Adrenal gland (tissue), 12 donors: ENCODE results near the gene TYMP. TPM values are rescaled to one million over a fixed set of nuclear protein-coding genes. Genes with fewer than 3 reads are reported as not detected.

Source experiments
- DNase-seq, 7 donors: peaks; one replicate each; pipeline ENCODE4 v3.0.0-alpha.2; 2019 to 2020
- H3K27ac ChIP-seq, 5 donors: fragments of 200-600 bp; sonication (generic) in 4 of 5; 1 replicate in 3 of 5; 2 replicates in 2 of 5; pipeline versions ENCODE4 v1.5.1 to v1.8.0; 2016 to 2020; ENCODE audit warnings: mild to moderate bottlenecking in 1 of 5
- H3K27me3 ChIP-seq: fragments of 200-600 bp; 2 replicates; pipeline ENCODE4 v1.8.0; 2021
- H3K36me3 ChIP-seq, 2 donors: fragments of 200-600 bp; replicated peaks in 1 of 2; 1 replicate in 1 of 2; 2 replicates in 1 of 2; pipeline versions ENCODE4 v1.5.1 to v1.8.0; 2018 to 2022
- H3K4me1 ChIP-seq, 2 donors: fragments of 200-600 bp; replicated peaks in 1 of 2; 1 replicate in 1 of 2; 2 replicates in 1 of 2; pipeline versions ENCODE4 v1.5.1 to v1.8.0; 2018 to 2021
- H3K4me3 ChIP-seq, 4 donors: fragments of 200-600 bp; sonication (generic) in 3 of 4; one replicate each; pipeline ENCODE4 v1.5.1; 2016 to 2018
- H3K9me3 ChIP-seq, 3 donors: fragments of 200-600 bp; sonication (generic) in 1 of 3; replicated peaks in 1 of 3; 1 replicate in 2 of 3; 2 replicates in 1 of 3; pipeline versions ENCODE4 v1.5.1 to v1.8.0; 2016 to 2021
- POLR2A ChIP-seq, 2 donors: fragments of 450-650 bp; IDR thresholded peaks; one replicate each; pipeline ENCODE4 v1.6.1; 2017; ENCODE audit warnings: antibody characterized with exemption in 2 of 2, mild to moderate bottlenecking in 2 of 2, moderate library complexity in 1 of 2
- WGBS, 4 donors: extraction: QIAGEN DNeasy Blood & Tissue Kit in 2 of 4; methylation state at CpG; one replicate each; pipeline versions ENCODE4 v1.1.5 to v1.1.7; 2013 to 2017; 5-methylcytosine and 5-hydroxymethylcytosine counted together
- intact Hi-C, 2 donors: fragments of 100-400 bp; cut with DNase I; formaldehyde crosslinking; loops; one replicate each; pipeline versions ENCODE4 v1.14.1 to v1.15.0; 2022 to 2023
- polyA plus RNA-seq, 3 donors: library from polyadenylated mRNA; stranded (reverse); fragments of 200-250 nt in 2 of 3; fragments of 350-450 nt in 1 of 3; fragmentation: Illumina TruSeq in 1 of 3; extraction: RNeasy Lipid Tissue Mini Kit (QIAGEN cat#74804) in 1 of 3; gene quantifications; one replicate each; pipeline ENCODE4 v1.2.3, GENCODE V29; 2013 to 2014
- total RNA-seq, 9 donors: library from RNA; depleted of rRNA in 4 of 9; stranded (reverse); fragments of >200 nt in 4 of 9; fragments of 120-200 nt in 1 of 9; fragmentation: NEBNext Ultra II Directional in 1 of 9; extraction: Animal tissue kit (Norgen Biotek cat#: 25700) in 1 of 9; gene quantifications; one replicate each; pipeline versions ENCODE4 v1.1.0 to v1.2.4, GENCODE V29; 2013 to 2023
- TF ChIP-seq, protein P1 (sequence below), 6 experiments: fragments of 450-650 bp in 4 of 6; fragments of 200-600 bp in 2 of 6; sonication (generic) in 1 of 6; IDR thresholded peaks; 1 replicate in 5 of 6; 2 replicates in 1 of 6; pipeline versions ENCODE4 v1.5.1 to v1.8.0; 2016 to 2021; ENCODE audit warnings: antibody characterized with exemption in 6 of 6, mild to moderate bottlenecking in 2 of 6, moderate library complexity in 1 of 6
- donor health status: healthy with polysubstance abuse.
- donor health status: Bipolar disorder and iron deficiency.
- donor health status: DM: yes; HTN: yes; CAD: no.
- donor health status: DM: no; HTN: no; CAD: no.
- donor health status: DM: no; HTN: no; CAD: no.
- donor health status: DM: yes; HTN: yes; CAD: no.

Gene TYMP
- total and polyA plus RNA-seq, 12 donors: 1.9 to 152 (median 64.5) TPM

DNA sequence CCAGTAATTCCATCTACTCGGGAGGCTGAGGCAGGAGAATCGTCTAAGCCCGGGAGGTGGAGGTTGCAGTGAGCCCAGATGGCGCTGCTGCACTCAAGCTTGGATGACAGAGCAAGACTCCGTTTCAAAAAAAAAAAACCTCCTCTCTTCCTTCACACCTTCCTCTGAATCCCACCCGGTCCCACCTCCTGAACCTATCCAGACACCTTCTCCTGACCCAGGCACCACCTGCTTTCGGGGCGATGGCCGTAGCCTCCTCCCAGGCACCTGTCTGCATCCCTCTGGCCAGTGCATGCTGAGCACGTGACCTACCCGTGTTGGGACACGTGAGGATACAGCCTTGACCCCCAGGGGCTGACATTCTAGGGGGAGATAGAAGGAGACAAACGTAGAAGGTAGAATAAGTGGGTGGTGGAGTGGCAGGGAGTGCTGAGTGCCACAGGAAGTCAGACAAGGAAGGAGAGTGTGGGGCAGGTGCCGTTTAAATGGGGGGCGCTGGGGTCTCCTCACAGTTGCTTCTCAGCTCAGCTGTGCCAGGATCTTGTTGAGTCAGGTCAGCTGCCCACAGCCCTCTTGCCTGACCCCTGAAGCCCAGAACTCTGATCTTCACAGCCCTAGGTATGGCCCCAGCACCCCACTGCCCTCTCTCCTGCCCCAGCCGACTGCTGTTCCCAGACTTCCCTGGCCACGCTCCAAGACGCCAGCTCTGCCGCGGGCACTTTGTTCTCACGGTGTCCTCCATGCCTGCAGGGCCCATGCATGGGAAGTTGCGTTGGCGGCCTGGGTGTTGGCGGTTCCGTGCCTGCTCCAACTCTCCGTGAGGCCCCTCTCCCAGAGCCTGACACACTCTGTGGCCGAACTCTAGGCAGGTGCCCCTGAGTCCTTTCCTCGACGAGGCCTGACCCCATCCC is 44.3 kb downstream of the TYMP start:
- H3K9me3 ChIP-seq: no peaks in the 10 kb centered on the region
- peaks cover 31% of the 10 kb centered on the region for H3K27me3 ChIP-seq
- intact Hi-C loops: no loop called here
- TF ChIP-seq POLR2A (IDR thresholded peaks at IDR 0.05): no peak
- TF ChIP-seq, protein P1, sequence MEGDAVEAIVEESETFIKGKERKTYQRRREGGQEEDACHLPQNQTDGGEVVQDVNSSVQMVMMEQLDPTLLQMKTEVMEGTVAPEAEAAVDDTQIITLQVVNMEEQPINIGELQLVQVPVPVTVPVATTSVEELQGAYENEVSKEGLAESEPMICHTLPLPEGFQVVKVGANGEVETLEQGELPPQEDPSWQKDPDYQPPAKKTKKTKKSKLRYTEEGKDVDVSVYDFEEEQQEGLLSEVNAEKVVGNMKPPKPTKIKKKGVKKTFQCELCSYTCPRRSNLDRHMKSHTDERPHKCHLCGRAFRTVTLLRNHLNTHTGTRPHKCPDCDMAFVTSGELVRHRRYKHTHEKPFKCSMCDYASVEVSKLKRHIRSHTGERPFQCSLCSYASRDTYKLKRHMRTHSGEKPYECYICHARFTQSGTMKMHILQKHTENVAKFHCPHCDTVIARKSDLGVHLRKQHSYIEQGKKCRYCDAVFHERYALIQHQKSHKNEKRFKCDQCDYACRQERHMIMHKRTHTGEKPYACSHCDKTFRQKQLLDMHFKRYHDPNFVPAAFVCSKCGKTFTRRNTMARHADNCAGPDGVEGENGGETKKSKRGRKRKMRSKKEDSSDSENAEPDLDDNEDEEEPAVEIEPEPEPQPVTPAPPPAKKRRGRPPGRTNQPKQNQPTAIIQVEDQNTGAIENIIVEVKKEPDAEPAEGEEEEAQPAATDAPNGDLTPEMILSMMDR (IDR thresholded peaks at IDR 0.05): no peak
- no peak overlapping the region for H3K27ac ChIP-seq
- 60 to 67% (median 64%) methylated on average over 18 to 29 of the region's 29 CpGs for WGBS, 4 donors
- no peak overlapping the region for H3K4me3 ChIP-seq
- H3K4me1 ChIP-seq: peaks cover 0 to 14% of the 10 kb centered on the region in 2 donors
- DNase-seq: peak in 5 of 7 donors; percentile 43 to 61 (median 48)
- H3K36me3 ChIP-seq: no peaks in the 10 kb centered on the region

DNA sequence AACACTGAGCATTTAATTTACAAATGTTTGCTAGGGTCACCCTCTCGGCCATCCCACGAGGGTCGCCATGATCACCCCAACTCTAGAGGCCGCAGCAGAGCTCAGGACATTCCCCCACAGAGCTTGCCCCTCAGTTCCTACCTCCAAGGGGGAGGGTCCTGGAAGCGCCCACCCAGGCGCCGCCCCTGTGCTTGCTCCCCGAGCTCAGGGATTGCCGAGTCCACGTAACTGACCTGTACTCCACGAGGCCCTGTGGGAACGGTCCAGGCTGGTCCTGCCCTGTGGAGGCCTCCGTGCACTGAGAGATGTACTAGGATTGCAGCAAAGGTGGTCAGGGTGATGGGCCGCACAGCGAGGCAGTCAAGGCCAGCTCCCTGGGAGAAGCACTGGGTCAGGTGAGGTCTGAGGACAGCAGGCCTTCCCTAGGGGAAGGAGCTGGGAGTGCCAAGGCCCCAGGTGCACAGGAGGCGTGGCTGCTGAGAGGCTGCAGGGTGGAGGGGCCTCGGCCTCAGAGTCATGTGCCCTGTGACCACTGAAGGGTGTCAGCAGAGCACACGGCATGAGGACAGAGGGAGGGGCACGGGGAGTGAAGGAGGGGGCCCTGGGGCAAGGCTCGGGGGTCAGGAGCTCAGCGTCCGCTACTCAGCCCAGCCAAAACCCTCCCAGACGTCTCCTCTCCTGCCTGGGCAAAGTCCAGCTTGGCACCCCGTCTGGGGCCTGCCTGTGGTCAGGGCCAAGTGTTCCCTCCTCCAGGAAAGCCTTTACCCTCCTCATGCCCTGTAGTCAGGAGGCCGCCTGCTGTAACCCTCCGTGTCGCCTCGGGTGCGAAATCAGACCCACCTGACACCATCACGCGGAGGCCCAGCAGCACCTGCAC is 45.6 kb downstream of the TYMP start:
- H3K27ac ChIP-seq: no peak overlapping the region
- H3K36me3 ChIP-seq: no peaks in the 10 kb centered on the region
- no peak overlapping the region for H3K4me3 ChIP-seq
- H3K4me1 ChIP-seq: peaks cover 0 to 14% of the 10 kb centered on the region in 2 donors
- no peaks in the 10 kb centered on the region for H3K9me3 ChIP-seq
- no peak for DNase-seq
- TF ChIP-seq POLR2A (IDR thresholded peaks at IDR 0.05): no peak
- TF ChIP-seq, protein P1 (IDR thresholded peaks at IDR 0.05): no peak
- WGBS, 4 donors: 81 to 88% (median 86%) methylated on average over 12 to 31 of the region's 31 CpGs
- peaks cover 36% of the 10 kb centered on the region for H3K27me3 ChIP-seq
- intact Hi-C loops: no loop called here

DNA sequence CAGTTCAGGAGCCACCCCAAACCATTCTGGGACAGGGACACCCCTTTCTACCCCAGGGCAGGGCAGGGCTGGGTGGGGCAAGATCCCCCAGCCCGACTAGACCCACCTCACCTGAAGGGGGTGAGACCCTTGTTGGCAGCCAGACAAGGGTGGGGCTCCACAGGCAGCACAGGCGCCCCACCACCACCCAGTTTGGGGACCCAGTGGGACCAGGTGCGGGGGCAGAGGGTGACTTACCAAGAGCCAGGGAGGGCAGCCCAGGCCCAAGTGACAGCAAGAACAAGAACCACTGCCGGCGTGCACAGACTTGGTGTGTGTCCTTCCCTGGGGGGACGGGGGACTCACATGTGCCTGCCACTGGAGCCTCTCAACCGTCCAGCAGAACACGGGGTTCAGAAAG is 46.3 kb downstream of the TYMP start:
- Histone ChIP-seq H3K9me3 (no peaks in the 10 kb centered on the region), H3K27me3 (peaks cover 36% of the 10 kb centered on the region), H3K4me1 (peaks cover 0 to 14% of the 10 kb centered on the region in 2 donors), H3K36me3 (no peaks in the 10 kb centered on the region), H3K4me3 (no peak overlapping the region), H3K27ac (no peak overlapping the region)
- intact Hi-C loops: no loop called here
- 81 to 95% (median 87%) methylated on average over 4 to 8 of the region's 8 CpGs for WGBS, 4 donors
- no peak for DNase-seq
- TF ChIP-seq, protein P1 (IDR thresholded peaks at IDR 0.05): no peak
- TF ChIP-seq POLR2A (IDR thresholded peaks at IDR 0.05): no peak

DNA sequence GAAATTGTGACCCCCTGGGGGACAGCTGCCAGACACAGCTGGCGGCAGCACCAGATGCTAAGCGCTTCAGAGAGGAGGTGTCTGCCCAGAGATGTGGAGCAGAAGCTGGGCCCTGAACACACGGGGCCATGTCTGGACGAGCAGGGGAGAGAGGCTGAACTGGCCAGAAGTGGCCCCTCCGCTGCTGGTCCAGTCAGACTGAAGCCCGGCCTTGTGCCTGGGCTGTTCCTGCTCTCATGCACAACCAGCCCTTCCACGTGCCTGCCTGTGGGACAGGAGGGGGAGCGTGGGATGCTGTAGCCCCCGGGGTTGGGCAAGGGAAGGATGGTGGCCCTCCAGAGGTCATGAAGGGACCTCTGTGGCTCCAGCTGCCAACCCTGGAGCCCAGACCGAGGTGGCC is 46.7 kb downstream of the TYMP start:
- TF ChIP-seq, protein P1 (IDR thresholded peaks at IDR 0.05): no peak
- TF ChIP-seq POLR2A (IDR thresholded peaks at IDR 0.05): no peak
- WGBS, 4 donors: 70 to 86% (median 81%) methylated on average over 3 to 10 of the region's 10 CpGs
- intact Hi-C loops: no loop called here
- DNase-seq: no peak
- H3K4me1 ChIP-seq: peaks cover 0 to 14% of the 10 kb centered on the region in 2 donors
- peaks cover 36% of the 10 kb centered on the region for H3K27me3 ChIP-seq
- H3K36me3 ChIP-seq: no peaks in the 10 kb centered on the region
- H3K4me3 ChIP-seq: no peak overlapping the region
- no peak overlapping the region for H3K27ac ChIP-seq
- no peaks in the 10 kb centered on the region for H3K9me3 ChIP-seq
